ENCODE data around the gene SNUPN.
"Not testable (repeated sequence)": the region's sequence is repeated elsewhere in the genome, so short reads cannot be mapped to it uniquely, and the experiment has no call there.

SNUPN gene

DNA sequence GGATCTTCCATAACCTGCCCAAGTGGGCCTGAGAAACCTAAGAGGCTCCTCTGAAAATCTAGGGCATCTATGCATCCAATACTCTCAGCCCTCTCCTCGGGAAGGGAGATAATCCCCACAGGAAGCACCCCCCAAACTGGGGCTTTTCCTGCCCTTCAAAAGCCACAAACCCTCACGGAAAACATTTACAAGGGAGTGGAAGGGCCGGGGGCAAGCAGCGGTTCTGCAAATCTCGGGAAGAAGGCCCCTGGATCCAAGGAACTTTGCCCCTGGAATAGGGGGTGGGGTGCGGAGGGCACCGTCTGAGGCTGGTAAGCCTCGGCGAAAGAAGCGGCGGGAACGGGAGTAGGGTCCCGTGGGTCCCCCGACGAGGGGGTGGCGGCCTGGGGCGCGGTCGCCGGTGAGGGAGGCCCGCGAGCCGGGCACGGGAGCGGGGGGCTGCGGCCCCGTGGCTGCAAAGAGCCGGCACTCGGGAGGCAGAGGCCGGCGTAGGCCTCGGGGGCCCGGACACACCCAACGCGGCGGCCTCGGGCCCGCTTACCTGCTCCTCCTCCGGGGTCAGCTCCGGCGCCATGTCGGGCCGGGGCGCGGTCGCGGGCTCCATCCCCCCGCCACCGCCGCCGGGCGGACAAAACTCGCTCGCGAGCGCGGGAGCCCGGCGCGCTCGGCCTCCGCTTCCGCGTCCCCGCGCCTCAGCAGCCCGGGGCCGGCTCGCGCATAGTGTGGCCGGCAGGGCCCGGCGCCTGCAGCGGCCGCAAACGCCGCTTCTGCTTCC lies 47.2 kb downstream of the SNUPN start:
- DNase-seq: peak; percentile 30

DNA sequence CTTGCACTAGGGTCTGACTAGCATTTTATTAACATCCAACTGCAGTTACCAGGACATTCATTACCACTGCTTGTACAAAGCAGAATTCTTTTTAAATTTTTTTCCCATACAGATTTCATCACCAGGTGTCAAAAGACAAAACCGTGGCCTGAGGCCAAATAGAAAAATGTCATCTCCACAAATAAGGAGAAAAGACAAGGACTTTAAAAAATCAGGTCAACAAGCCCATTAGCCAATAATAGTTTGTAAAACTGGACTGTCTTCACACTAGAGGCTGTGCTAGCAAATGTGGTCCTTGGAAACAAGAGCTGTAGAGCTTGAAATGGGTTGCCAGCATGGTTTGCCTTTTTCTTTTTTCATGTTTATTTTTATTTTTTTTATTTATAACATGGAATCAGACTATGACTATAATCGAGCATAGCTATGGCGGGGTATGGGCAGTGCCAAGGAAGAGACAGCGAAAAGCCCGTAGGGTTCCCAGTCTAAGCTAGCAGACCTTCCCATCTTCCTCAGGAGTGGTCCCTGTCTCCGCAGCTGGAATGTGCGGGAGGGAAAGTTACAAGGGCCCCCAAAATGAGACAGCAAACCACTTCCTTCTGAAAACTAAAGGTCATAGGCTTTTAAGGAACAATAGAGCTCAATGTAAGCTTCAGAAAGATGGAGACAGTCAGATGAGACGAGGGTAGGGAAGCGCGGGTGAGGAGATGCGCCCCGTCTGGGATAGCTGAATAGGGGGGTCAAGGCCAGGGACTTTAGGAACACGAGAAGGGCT lies 47.9 kb downstream of the SNUPN start:
- DNase-seq: peak; percentile 23

DNA sequence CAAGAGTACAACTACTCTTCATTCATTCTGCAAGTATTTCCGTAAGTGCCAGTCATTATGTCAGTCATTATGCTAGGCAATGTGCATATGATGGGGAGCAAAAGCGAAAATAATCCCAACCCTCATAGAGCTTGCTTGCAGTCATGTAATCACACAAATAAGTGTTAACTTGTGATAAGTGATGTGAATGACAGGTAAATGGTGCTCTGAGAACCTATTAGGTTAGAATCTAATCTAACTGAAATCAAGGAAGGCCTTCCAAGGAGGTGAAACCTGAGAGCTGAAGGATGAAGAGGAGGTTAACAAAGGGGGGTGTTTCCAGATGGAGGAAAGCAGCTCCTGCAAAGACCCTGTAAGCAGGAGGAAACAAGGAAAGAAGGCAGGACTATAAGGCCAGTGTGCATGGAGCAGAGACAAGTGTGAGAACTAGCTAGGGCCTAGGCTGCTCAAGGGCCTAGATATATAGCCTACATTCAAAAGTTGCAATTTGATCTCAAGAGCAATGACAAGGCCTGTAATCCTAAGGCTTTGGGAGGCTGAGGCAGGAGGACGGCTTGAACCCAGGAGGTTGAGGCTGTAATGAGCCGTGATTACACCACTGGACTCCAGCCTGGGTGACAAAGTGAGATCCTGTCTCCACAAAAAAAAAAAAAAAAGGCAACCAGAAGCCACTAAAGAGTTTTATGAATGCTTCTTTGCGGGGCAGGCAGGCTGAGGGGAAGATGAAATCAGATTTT lies 51.7 kb downstream of the SNUPN start:
- DNase-seq: no peak

DNA sequence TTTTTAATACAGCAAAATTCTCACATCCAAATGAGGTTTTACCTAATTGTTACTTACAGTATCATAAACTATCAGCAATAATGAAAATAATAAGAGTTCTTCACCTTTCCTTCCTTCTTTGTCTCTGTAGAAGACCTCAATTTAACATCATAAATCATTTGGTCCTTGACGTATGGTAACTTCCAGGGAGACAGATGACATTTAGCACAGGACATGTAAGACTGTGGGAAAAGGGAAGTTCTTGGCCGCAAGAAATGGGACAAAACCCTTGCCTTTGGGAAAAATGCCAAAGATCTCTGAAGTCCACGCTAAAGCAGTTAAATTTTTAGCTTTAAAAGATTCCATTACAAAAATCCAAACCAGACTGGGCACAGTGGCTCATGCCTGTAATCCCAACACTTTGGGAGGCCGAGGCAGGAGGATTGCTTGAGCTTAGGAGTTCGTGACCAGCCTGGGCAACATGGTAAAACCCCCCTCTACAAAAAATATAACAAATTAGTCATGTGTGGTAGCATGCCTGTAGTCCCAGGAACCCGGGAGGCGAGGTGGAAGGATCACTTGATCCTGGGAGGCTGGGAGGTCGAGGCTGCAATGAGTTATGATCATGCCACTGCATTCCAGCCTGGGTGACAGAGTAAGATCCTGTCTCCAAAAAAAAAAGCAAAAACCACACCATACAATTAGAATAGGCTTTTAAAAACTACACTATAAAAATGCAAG lies 55.2 kb downstream of the SNUPN start:
- no peak for DNase-seq

- no peak for DNase-seq
Measured at GRCh38 chr15:75565062-75565970, 60.2 kb downstream of the SNUPN start.

DNA sequence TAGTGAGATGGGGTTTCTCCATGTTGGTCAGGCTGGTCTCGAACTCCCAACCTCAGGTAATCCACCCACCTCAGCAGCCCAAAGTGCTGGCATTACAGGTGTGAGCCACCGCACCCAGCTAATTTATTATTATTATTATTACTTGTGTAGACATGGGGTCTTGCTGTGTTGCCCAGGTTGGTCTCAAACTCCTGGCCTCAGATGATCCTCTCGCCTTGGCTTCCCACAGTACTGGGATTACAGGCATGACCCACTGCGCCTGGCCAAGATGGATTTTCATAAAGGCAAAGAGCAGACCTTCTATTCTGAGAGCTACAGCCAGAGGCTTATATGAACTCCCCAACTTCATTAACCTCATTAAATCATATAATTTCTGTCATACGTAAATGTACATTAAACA lies 63.6 kb downstream of the SNUPN start:
- no peak for DNase-seq

DNA sequence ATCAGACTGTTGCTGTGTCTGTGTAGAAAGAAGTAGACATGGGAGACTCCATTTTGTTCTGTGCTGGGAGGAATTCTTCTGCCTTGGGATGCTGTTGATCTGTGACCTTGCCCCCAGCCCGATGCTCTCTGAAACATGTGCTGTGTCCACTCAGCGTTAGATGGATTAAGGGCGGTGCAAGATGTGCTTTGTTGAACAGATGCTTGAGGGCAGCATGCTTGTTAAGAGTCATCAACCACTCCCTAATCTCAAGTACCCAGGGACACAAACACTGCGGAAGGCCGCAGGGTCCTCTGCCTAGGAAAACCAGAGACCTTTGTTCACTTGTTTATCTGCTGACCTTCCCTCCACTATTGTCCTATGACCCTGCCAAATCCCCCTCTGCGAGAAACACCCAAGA lies 66.2 kb downstream of the SNUPN start:
- DNase-seq: not testable (repeated sequence)

DNA sequence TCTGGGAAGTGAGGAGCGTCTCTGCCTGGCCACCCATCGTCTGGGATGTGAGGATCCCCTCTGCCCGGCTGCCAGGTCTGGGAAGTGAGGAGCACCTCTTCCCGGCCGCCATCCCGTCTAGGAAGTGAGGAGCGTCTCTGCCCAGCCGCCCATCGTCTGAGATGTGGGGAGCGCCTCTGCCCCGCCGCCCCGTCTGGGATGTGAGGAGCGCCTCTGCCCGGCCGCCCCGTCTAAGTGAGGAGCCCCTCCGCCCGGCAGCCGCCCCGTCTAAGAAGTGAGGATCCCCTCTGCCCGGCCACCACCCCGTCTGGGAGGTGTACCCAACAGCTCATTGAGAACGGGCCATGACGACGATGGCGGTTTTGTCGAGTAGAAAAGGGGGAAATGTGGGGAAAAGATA lies 66.6 kb downstream of the SNUPN start:
- DNase-seq: not testable (repeated sequence)

GRCh38 chr15:75554717-75555116 lies 70.8 kb downstream of the SNUPN start:
- DNase-seq: no peak

DNA sequence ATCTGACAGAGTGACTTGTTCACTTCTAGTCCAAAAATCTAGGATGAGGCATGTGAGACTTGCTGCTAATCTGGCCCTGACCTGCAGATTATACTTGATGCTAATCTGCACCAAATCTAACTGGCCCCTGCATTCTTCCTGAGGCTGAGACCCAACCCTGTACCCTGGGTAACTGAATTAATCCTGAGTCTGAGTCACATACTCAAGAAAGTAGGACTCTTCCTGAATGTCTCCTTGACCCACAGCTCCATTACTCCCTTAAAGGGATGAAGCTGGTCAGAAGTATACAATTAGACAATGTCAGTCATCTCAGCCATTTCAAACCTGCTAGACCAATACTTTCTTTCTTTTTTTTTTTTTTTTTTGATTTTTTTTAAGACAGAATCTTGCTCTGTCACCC lies 71.9 kb downstream of the SNUPN start:
- no peak for DNase-seq

DNA sequence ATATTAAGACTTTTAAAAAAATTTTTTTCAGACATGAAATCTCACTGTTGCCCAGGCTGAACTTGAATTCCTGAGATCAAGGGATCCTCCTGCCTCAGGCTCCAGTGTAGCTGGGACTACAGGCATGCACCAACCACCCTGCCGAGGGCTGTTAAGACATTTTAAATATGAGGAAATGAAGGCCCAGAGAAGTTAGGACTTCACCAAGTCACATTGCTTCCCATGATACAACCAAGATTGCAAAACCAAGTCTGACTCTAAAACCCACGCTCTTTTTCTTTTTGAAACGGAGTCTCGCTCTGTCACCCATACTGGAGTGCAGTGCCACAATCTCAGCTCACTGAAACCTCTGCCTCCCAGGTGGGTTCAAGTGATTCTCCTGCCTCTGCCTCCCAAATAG lies 74.4 kb downstream of the SNUPN start:
- DNase-seq: no peak
